ENCODE data around the gene GPANK1. TPM values are rescaled to one million over a fixed set of nuclear protein-coding genes. Genes with fewer than 3 reads are reported as not detected.

GPANK1 gene
- total RNA-seq, 2 experiments from 2014 or later = 33.3 to 37.0 TPM

Other genes starting within 250 kb of the GPANK1 start
- 10 to 100 TPM; 17.7 to 18.5 TPM for gene MICB, start 166.9 kb downstream of the GPANK1 start, total RNA-seq
- not detected for gene MCCD1, start 136.0 kb downstream of the GPANK1 start, total RNA-seq
- gene DDX39B, start 123.0 kb downstream of the GPANK1 start, total RNA-seq = 100 to 1,000 TPM; 570 to 580 TPM
- 1 to 10 TPM; 1.0 to 1.5 TPM for gene ATP6V1G2, start 118.4 kb downstream of the GPANK1 start, total RNA-seq
- 10 to 100 TPM; 10.6 TPM for gene NFKBIL1, start 117.4 kb downstream of the GPANK1 start, total RNA-seq
- 100 to 1,000 TPM; 328 to 335 TPM for gene LTA, start 92.7 kb downstream of the GPANK1 start, total RNA-seq
- gene TNF, start 89.4 kb downstream of the GPANK1 start, total RNA-seq = 100 to 1,000 TPM; 114 to 115 TPM
- gene LTB, start 82.6 kb downstream of the GPANK1 start, total RNA-seq = 100 to 1,000 TPM; 273 TPM
- 10 to 100 TPM; 29.1 TPM for gene LST1, start 78.7 kb downstream of the GPANK1 start, total RNA-seq
- gene NCR3, start 72.0 kb downstream of the GPANK1 start, total RNA-seq = 10 to 100 TPM; 28.7 to 31.2 TPM
- 100 to 1,000 TPM; 150 to 157 TPM for gene AIF1, start 49.8 kb downstream of the GPANK1 start, total RNA-seq
- gene PRRC2A, start 44.3 kb downstream of the GPANK1 start, total RNA-seq = 100 to 1,000 TPM; 244 to 252 TPM
- 100 to 1,000 TPM; 244 to 246 TPM for gene BAG6, start 12.3 kb downstream of the GPANK1 start, total RNA-seq
- gene APOM, start 9.1 kb downstream of the GPANK1 start, total RNA-seq = 1 to 10 TPM; 5.1 to 5.7 TPM
- 10 to 100 TPM; 10.8 to 11.1 TPM for gene C6orf47, start 4.2 kb downstream of the GPANK1 start, total RNA-seq
- 100 to 1,000 TPM; 297 to 307 TPM for gene CSNK2B, start 1.1 kb upstream of the GPANK1 start, total RNA-seq
- gene LY6G5B, start 5.0 kb upstream of the GPANK1 start, total RNA-seq = 10 to 100 TPM; 17.6 to 21.4 TPM
- 1 to 10 TPM; 2.3 to 2.4 TPM for gene LY6G5C, start 16.1 kb upstream of the GPANK1 start, total RNA-seq
- gene ABHD16A, start 38.3 kb upstream of the GPANK1 start, total RNA-seq = 10 to 100 TPM; 33.3 to 35.8 TPM
- gene LY6G6F, start 41.9 kb upstream of the GPANK1 start, total RNA-seq = not detected
- not detected for gene LY6G6D, start 50.4 kb upstream of the GPANK1 start, total RNA-seq
- gene LY6G6C, start 56.7 kb upstream of the GPANK1 start, total RNA-seq = not detected
- gene MPIG6B, start 58.4 kb upstream of the GPANK1 start, total RNA-seq = under 1 TPM; 0.16 to 0.56 TPM
- 1 to 10 TPM; 3.5 to 3.8 TPM for gene DDAH2, start 64.3 kb upstream of the GPANK1 start, total RNA-seq
- gene CLIC1, start 71.5 kb upstream of the GPANK1 start, total RNA-seq = 100 to 1,000 TPM; 328 to 329 TPM
- gene MSH5, start 75.0 kb upstream of the GPANK1 start, total RNA-seq = 10 to 100 TPM; 48.1 to 53.4 TPM
- 1 to 10 TPM; 7.6 to 9.5 TPM for gene SAPCD1, start 97.7 kb upstream of the GPANK1 start, total RNA-seq
- gene VWA7, start 112.3 kb upstream of the GPANK1 start, total RNA-seq = 1 to 10 TPM; 1.6 to 1.7 TPM
- gene VARS1, start 130.8 kb upstream of the GPANK1 start, total RNA-seq = 100 to 1,000 TPM; 176 to 181 TPM
- gene LSM2, start 142.0 kb upstream of the GPANK1 start, total RNA-seq = 100 to 1,000 TPM; 145 TPM
- 1 to 10 TPM; 1.2 to 1.5 TPM for gene HSPA1L, start 150.3 kb upstream of the GPANK1 start, total RNA-seq
- gene HSPA1A, start 150.5 kb upstream of the GPANK1 start, total RNA-seq = 10 to 100 TPM; 24.3 to 24.8 TPM
- gene HSPA1B, start 162.7 kb upstream of the GPANK1 start, total RNA-seq = 10 to 100 TPM; 21.6 to 24.3 TPM
- 10 to 100 TPM; 12.4 to 12.9 TPM for gene NEU1, start 197.8 kb upstream of the GPANK1 start, total RNA-seq
- gene SLC44A4, start 214.0 kb upstream of the GPANK1 start, total RNA-seq = under 1 TPM in 1 of 2 experiments, not detected in 1; 0.30 TPM
- gene EHMT2, start 232.7 kb upstream of the GPANK1 start, total RNA-seq = 10 to 100 TPM; 63.4 to 64.0 TPM
- 1 to 10 TPM; 3.1 to 3.2 TPM for gene ZBTB12, start 237.1 kb upstream of the GPANK1 start, total RNA-seq

All from activated naive CD8-positive, alpha-beta T cell treated with anti-CD3 and anti-CD28 coated beads for 36 hours (primary cell).